Esophagus squamous epithelium (tissue), 4 donors: Measurements from ENCODE around the gene JPH2.

Source experiments
- POLR2A ChIP-seq, 4 donors: fragments of 450-650 bp; IDR thresholded peaks; one replicate each; pipeline ENCODE4 v1.6.1; 2017; ENCODE audit warnings: antibody characterized with exemption in 4 of 4, mild to moderate bottlenecking in 4 of 4, moderate library complexity in 3 of 4
- TF ChIP-seq, protein P1 (sequence below), 6 experiments: fragments of 450-650 bp in 4 of 6; fragments of 200-600 bp in 2 of 6; sonication (generic) in 2 of 6; IDR thresholded peaks; one replicate each; pipeline ENCODE4 v1.5.1; 2016 to 2019; ENCODE audit warnings: antibody characterized with exemption in 6 of 6, mild to moderate bottlenecking in 4 of 6, moderate library complexity in 4 of 6

GRCh38 chr20:44080064-44080463, 106.9 kb downstream of the JPH2 start:
- TF ChIP-seq, protein P1, sequence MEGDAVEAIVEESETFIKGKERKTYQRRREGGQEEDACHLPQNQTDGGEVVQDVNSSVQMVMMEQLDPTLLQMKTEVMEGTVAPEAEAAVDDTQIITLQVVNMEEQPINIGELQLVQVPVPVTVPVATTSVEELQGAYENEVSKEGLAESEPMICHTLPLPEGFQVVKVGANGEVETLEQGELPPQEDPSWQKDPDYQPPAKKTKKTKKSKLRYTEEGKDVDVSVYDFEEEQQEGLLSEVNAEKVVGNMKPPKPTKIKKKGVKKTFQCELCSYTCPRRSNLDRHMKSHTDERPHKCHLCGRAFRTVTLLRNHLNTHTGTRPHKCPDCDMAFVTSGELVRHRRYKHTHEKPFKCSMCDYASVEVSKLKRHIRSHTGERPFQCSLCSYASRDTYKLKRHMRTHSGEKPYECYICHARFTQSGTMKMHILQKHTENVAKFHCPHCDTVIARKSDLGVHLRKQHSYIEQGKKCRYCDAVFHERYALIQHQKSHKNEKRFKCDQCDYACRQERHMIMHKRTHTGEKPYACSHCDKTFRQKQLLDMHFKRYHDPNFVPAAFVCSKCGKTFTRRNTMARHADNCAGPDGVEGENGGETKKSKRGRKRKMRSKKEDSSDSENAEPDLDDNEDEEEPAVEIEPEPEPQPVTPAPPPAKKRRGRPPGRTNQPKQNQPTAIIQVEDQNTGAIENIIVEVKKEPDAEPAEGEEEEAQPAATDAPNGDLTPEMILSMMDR (IDR thresholded peaks at IDR 0.05), result no peak
- TF ChIP-seq POLR2A (IDR thresholded peaks at IDR 0.05), result no peak
